GM12878 (cell line): ENCODE data around the gene KRTAP10-7. TPM values are rescaled to one million over a fixed set of nuclear protein-coding genes. Genes with fewer than 3 reads are reported as not detected.

Source experiments
- ATAC-seq: fragments of 200-7000 bp; cut with Tn5 transposase; 3 replicates; pipeline ENCODE4 v1.9.1; 2020; ENCODE audit warnings: mild to moderate bottlenecking, moderate library complexity
- BruUV-seq: library from RNA; stranded (reverse); fragments of 400-500 nt; replicated peaks from 2 replicates; lab custom pipeline; 2021; lab: Mats Ljungman, UMichigan
- CTCF ChIA-PET: fragments of 300-600 bp; sonication (Branson Sonifier 250); formaldehyde crosslinking; extraction: SDS; loops from one replicate; lab custom pipeline; 2021; ENCODE audit warnings: inconsistent platforms; lab: Yijun Ruan, JAX
- POLR2A ChIA-PET: fragments of 350-600 bp; formaldehyde crosslinking; extraction: SDS; loops from one replicate; lab custom pipeline; 2021; ENCODE audit warnings: inconsistent platforms; lab: Charles Lee
- RAD21 ChIA-PET: fragments of 300-600 bp; sonication (Branson Sonifier 250); formaldehyde crosslinking; loops from one replicate; lab custom pipeline; 2023; ENCODE audit warnings: antibody characterized with exemption; ENCODE audit not compliant: unreplicated experiment; lab: Charles Lee
- SMC1A ChIA-PET: fragments of 300-600 bp; sonication (Branson Sonifier 250); formaldehyde crosslinking; loops from one replicate; lab custom pipeline; 2023; ENCODE audit not compliant: unreplicated experiment, uncharacterized antibody; lab: Charles Lee
- DNase-seq: peaks from one replicate; pipeline ENCODE4 v3.0.0-alpha.2; 2011; ENCODE audit warnings: low read depth, low spot score
- FAIRE-seq: peaks from 3 replicates; lab custom pipeline; 2011; peaks lifted over from hg19 to GRCh38; lab: Jason Lieb, UNC
- H2AFZ ChIP-seq: 2 replicates; pipeline ENCODE4 v1.6.0; 2011; ENCODE audit warnings: low read depth, low read length, control low read depth; ENCODE audit not compliant: control insufficient read depth
- H3K27ac ChIP-seq: 2 replicates; pipeline ENCODE4 v1.5.1; 2011; ENCODE audit warnings: control low read depth; ENCODE audit not compliant: control insufficient read depth, insufficient read depth
- H3K27me3 ChIP-seq, 2 experiments: replicated peaks in 1 of 2; 2 replicates each; pipeline versions ENCODE4 v1.6.0 to v1.6.1; 2011; ENCODE audit warnings: low read length in 1 of 2; ENCODE audit not compliant: control insufficient read depth in 2 of 2, insufficient read depth in 2 of 2
- H3K36me3 ChIP-seq, 2 experiments: 2 replicates each; pipeline ENCODE4 v1.5.1; 2011; ENCODE audit warnings: low read length in 1 of 2; ENCODE audit not compliant: control insufficient read depth in 2 of 2, insufficient read depth in 2 of 2
- H3K4me1 ChIP-seq: 2 replicates; pipeline ENCODE4 v1.6.1; 2011; ENCODE audit warnings: mild to moderate bottlenecking, low read length, moderate library complexity, mixed read lengths; ENCODE audit not compliant: control insufficient read depth, insufficient read depth
- H3K4me2 ChIP-seq: 2 replicates; pipeline ENCODE4 v1.6.0; 2011; ENCODE audit warnings: control low read depth; ENCODE audit not compliant: control insufficient read depth, insufficient read depth
- H3K4me3 ChIP-seq: fragments of 200-600 bp; sonication (generic); 2 replicates; pipeline ENCODE4 v1.5.1; 2016
- H3K79me2 ChIP-seq: 2 replicates; pipeline ENCODE4 v1.6.0; 2011; ENCODE audit warnings: low read length; ENCODE audit not compliant: control insufficient read depth, insufficient read depth
- H3K9ac ChIP-seq: 2 replicates; pipeline ENCODE4 v1.8.0; 2011; ENCODE audit warnings: low read length, control low read depth, mixed read lengths; ENCODE audit not compliant: control insufficient read depth, insufficient read depth
- H3K9me3 ChIP-seq: replicated peaks from 3 replicates; pipeline ENCODE4 v1.5.1; 2011; ENCODE audit warnings: mild to moderate bottlenecking, low read length; ENCODE audit not compliant: control insufficient read depth, insufficient read depth
- H4K20me1 ChIP-seq: 2 replicates; pipeline ENCODE4 v1.6.0; 2011; ENCODE audit not compliant: control insufficient read depth, insufficient read depth
- FOXK2 ChIP-seq: fragments of 450-650 bp; IDR thresholded peaks from 2 replicates; pipeline ENCODE4 v1.6.1; 2017; ENCODE audit warnings: mild to moderate bottlenecking, moderate library complexity
- HDAC2 ChIP-seq: fragments of 200-600 bp; sonication (generic); IDR thresholded peaks from 2 replicates; pipeline ENCODE4 v1.6.1; 2017
- IRF4 ChIP-seq: IDR thresholded peaks from 2 replicates; pipeline ENCODE4 v1.6.1; 2011; ENCODE audit warnings: low read depth, low read length
- MTA3 ChIP-seq: IDR thresholded peaks from 2 replicates; pipeline ENCODE4 v1.6.1; 2012; ENCODE audit warnings: low read length, inconsistent platforms, borderline replicate concordance
- PAX5 ChIP-seq: IDR thresholded peaks from 2 replicates; pipeline ENCODE4 v1.6.1; 2011; ENCODE audit warnings: low read depth, low read length, borderline replicate concordance
- PAX8 ChIP-seq: fragments of 450-650 bp; IDR thresholded peaks from 2 replicates; pipeline ENCODE4 v1.6.1; 2017; ENCODE audit warnings: mild to moderate bottlenecking, moderate library complexity
- POLR2A ChIP-seq: IDR thresholded peaks from 2 replicates; pipeline ENCODE4 v1.6.1; 2011; ENCODE audit warnings: low read depth, mild to moderate bottlenecking, low read length
- SREBF2 ChIP-seq: IDR thresholded peaks from 2 replicates; pipeline ENCODE4 v1.6.1; 2012; ENCODE audit warnings: mild to moderate bottlenecking, low read length
- ZBED1 ChIP-seq: IDR thresholded peaks from 2 replicates; pipeline ENCODE4 v1.6.1; 2016; ENCODE audit warnings: borderline replicate concordance
- WGBS: methylation state at CpG from one replicate; pipeline ENCODE4 v1.1.6; 2016; ENCODE audit warnings: low lambda C conversion rate; ENCODE audit not compliant: insufficient replicate concordance, insufficient coverage; ENCODE audit errors: missing lambda C conversion rate; 5-methylcytosine and 5-hydroxymethylcytosine counted together
- in situ Hi-C: fragments of 300-500 bp; cut with MboI; formaldehyde crosslinking; loops from 9 replicates; pipeline ENCODE4 v1.14.3; 2018; ENCODE audit warnings: mixed read lengths
- intact Hi-C: fragments of 100-400 bp; cut with micrococcal nuclease; formaldehyde crosslinking; loops from one replicate; pipeline ENCODE4 v1.14.2; 2022; ENCODE audit not compliant: unreplicated experiment
- polyA plus RNA-seq, 11 experiments: library from polyadenylated mRNA; depleted of rRNA in 4 of 11; unstranded in 6 of 11; stranded (reverse) in 5 of 11; fragments of >200 nt; fragmentation: Nextera tagmentation in 4 of 11; fragmentation: Illumina TruSeq in 1 of 11; extraction: Ambion mirVana in 4 of 11; extraction: Trizol in 1 of 11; gene quantifications; 1 replicate in 1 of 11; 2 replicates in 10 of 11; pipeline versions ENCODE4 v1.2.1 to v1.2.3, GENCODE V29; 2011 to 2016; ENCODE audit warnings: inconsistent platforms in 2 of 11, missing spikeins in 2 of 11, low read depth in 1 of 11
- total RNA-seq, 4 experiments: library from RNA; depleted of rRNA in 3 of 4; stranded (reverse); fragments of >200 nt in 3 of 4; fragmentation: Illumina TruSeq in 1 of 4; extraction: Trizol in 1 of 4; gene quantifications; 2 replicates each; pipeline versions ENCODE4 v1.2.1 to v1.2.3, GENCODE V29; 2013 to 2021
- TF ChIP-seq, protein P1 (sequence below), 3 experiments: IDR thresholded peaks in 2 of 3; conservative IDR thresholded peaks in 1 of 3; 2 replicates each; pipeline ENCODE4 v1.5.1; 2011; ENCODE audit warnings: low read depth in 3 of 3, low read length in 3 of 3, mild to moderate bottlenecking in 3 of 3, control low read depth in 2 of 3, moderate library complexity in 2 of 3, inconsistent platforms in 1 of 3, mixed read lengths in 1 of 3; ENCODE audit not compliant: control insufficient read depth in 2 of 3, insufficient read depth in 1 of 3; ENCODE audit errors: extremely low read depth in 1 of 3

The KRTAP10-7 gene
- total and polyA plus RNA-seq, 10 of the 15 experiments (the other 5 are each of a cell fraction or from before 2014, with no cell fraction given): not detected

DNA sequence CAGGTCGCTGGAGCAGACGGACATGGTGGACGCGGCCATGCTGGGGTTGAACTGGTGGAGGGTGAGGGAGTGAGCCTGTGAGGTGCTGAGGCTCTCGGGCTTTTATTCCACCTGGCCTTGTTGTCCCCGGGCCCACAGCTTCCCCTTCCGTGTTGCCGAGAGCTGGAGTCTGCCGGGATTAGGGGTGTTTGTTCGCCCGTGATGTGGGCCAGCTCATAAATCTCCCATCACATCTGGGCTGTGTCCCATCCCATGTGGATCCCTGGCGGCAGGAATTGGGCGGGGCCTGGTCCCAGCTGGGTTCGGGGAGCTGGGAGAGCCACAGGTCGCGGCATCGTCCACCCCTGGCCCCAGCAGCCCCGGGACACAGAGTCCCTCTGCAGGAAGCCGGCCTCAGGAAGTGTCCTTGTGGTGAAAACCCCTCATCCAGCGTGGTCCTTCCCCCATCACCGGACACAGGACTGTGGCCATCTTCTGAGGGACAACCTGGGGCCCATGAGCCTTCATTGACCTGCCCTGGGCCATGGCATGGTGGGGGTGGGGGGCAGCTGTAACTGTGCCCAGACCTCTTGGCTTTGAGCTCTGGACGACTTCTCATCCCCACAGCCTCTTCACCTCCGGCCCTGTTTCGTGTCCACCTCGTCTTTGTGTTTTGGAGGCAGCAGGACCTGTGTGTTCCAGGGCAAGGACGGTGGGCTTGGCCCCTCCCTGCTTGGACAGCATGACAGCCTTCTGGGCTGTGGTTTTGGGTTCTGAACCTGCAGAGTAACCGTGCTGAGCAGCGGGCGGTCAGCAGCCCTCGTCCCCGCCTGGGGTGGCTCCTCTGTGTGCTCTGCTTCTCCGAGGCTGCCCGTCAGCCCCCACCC, 7.7 kb upstream of the KRTAP10-7 start, which contains the start of gene KRTAP10-6:
TSS of gene KRTAP10-6 (minus strand) at position 60 of the 866 bp plus-strand sequence. CDS start at position 39, 21 bp downstream.
- SMC1A ChIA-PET: no interaction called here
- RAD21 ChIA-PET: no interaction called here
- no peaks in the 10 kb centered on the region; the same call in 2 of the 3 replicates for H3K9me3 ChIP-seq
- intact Hi-C loops: no loop called here
- in situ Hi-C loops: no loop called here
- FAIRE-seq: no peak
- BruUV-seq: no TSS peak
- POLR2A ChIA-PET: no interaction called here
- no peaks in the 10 kb centered on the region for H3K79me2 ChIP-seq
- no peak within 1 kb of the TSS for H3K27ac ChIP-seq
- no peak within 1 kb of the TSS for H3K9ac ChIP-seq
- TF ChIP-seq HDAC2: no peak
- no peak for TF ChIP-seq MTA3
- no peak within 1 kb of the TSS for H3K4me3 ChIP-seq
- no peaks in the 10 kb centered on the region for H3K36me3 ChIP-seq
- 32% methylated on average over 33 of the region's 33 CpGs for WGBS
- ATAC-seq: no peak
- H4K20me1 ChIP-seq: no peaks in the 10 kb centered on the region
- no peaks in the 10 kb centered on the region for H3K27me3 ChIP-seq
- H3K4me2 ChIP-seq: no peak within 1 kb of the TSS
- H2AFZ ChIP-seq: no peak within 1 kb of the TSS
- no peaks in the 10 kb centered on the region for H3K4me1 ChIP-seq
- no peak for DNase-seq
- CTCF ChIA-PET: no interaction called here

DNA sequence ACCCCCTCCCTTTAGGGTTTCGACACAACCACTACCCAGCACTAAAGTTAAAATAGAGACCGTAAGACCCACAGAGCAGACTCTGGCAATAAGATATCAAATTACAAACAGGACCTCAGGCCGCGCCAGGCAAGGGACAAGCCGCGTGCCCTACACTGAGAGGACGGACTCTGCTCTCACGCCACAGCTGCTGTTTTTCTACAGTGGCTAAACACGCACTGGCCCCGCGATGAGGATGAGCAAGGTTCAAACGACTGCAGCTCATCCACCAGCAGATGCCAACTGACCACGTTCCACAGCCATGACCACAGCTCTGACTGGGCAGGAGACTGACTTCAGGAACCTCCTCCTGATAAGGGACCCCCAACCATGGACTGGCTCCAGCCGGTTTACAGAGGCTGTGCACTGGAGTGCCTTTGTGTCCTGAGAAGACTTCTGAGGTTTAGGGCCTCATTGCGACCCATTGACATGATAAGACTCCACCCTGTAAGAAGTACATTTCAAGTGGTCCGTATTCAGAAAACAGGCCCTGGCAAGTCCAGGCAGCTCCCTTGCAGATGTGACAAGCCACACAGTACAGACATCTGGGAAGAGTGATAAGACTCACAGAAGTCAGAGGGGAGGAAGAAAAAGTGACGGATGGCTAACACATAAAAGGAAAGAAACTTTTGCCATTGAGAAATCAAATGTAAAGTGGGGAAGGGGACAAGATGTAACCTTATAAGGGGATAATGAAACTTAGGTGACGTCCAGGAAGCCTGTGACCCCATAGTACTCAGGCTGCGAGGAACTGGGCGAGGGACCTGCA, 6.6 kb upstream of the KRTAP10-7 start:
- ChIA-PET POLR2A (no interaction called here), RAD21 (interaction anchor here (0.6 kb wide), 1 partner anchor 338 kb away, joined by 3 read pairs; no protein-coding TSS in a partner anchor), CTCF (no interaction called here), SMC1A (no interaction called here)
- Histone ChIP-seq H3K36me3 (no peaks in the 10 kb centered on the region), H3K4me3 (no peak overlapping the region), H3K27ac (no peak overlapping the region), H3K79me2 (no peaks in the 10 kb centered on the region), H3K4me1 (no peaks in the 10 kb centered on the region), H4K20me1 (no peaks in the 10 kb centered on the region), H3K9me3 (no peaks in the 10 kb centered on the region; the same call in 2 of the 3 replicates), H3K9ac (no peak overlapping the region), H3K4me2 (no peak overlapping the region), H2AFZ (no peak overlapping the region), H3K27me3 (no peaks in the 10 kb centered on the region)
- BruUV-seq: no TSS peak
- no peak for DNase-seq
- no peak for ATAC-seq
- WGBS: 58% methylated on average over 20 of the region's 20 CpGs
- no peak for FAIRE-seq
- intact Hi-C loops (no loop called here), in situ Hi-C loops (no loop called here)
- TF ChIP-seq ZBED1: no peak
- TF ChIP-seq POLR2A: no peak
- no peak for TF ChIP-seq IRF4
- TF ChIP-seq PAX8: no peak
- TF ChIP-seq FOXK2: no peak
- TF ChIP-seq, protein P1, sequence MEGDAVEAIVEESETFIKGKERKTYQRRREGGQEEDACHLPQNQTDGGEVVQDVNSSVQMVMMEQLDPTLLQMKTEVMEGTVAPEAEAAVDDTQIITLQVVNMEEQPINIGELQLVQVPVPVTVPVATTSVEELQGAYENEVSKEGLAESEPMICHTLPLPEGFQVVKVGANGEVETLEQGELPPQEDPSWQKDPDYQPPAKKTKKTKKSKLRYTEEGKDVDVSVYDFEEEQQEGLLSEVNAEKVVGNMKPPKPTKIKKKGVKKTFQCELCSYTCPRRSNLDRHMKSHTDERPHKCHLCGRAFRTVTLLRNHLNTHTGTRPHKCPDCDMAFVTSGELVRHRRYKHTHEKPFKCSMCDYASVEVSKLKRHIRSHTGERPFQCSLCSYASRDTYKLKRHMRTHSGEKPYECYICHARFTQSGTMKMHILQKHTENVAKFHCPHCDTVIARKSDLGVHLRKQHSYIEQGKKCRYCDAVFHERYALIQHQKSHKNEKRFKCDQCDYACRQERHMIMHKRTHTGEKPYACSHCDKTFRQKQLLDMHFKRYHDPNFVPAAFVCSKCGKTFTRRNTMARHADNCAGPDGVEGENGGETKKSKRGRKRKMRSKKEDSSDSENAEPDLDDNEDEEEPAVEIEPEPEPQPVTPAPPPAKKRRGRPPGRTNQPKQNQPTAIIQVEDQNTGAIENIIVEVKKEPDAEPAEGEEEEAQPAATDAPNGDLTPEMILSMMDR (IDR thresholded peaks at IDR 0.05 in 2 of 3, conservative IDR thresholded peaks at IDR 0.05 in 1 of 3; ENCODE audit: control insufficient read depth in 2 of 3, extremely low read depth in 1 of 3, insufficient read depth in 1 of 3, low read depth in 3 of 3, low read length in 3 of 3): no peak
- no peak for TF ChIP-seq SREBF2
- no peak for TF ChIP-seq PAX5
